NCI-H2227 (cell line): ENCODE measurements around the gene KRTAP10-10.
A peak's percentile ranks its signal among the peaks of the same experiment; 100 is the strongest.
"Not testable (repeated sequence)": the region's sequence is repeated elsewhere in the genome, so short reads cannot be mapped to it uniquely, and the experiment has no call there.

ENCODE experiments used
- DNase-seq: peaks from one replicate; lab custom pipeline; 2025; ENCODE audit not compliant: unreplicated experiment; lab: John Stamatoyannopoulos, UW

KRTAP10-10 gene, protein sequence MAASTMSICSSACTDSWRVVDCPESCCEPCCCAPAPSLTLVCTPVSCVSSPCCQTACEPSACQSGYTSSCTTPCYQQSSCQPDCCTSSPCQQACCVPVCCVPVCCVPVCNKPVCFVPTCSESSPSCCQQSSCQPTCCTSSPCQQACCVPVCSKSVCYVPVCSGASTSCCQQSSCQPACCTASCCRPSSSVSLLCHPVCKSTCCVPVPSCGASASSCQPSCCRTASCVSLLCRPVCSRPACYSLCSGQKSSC

DNA sequence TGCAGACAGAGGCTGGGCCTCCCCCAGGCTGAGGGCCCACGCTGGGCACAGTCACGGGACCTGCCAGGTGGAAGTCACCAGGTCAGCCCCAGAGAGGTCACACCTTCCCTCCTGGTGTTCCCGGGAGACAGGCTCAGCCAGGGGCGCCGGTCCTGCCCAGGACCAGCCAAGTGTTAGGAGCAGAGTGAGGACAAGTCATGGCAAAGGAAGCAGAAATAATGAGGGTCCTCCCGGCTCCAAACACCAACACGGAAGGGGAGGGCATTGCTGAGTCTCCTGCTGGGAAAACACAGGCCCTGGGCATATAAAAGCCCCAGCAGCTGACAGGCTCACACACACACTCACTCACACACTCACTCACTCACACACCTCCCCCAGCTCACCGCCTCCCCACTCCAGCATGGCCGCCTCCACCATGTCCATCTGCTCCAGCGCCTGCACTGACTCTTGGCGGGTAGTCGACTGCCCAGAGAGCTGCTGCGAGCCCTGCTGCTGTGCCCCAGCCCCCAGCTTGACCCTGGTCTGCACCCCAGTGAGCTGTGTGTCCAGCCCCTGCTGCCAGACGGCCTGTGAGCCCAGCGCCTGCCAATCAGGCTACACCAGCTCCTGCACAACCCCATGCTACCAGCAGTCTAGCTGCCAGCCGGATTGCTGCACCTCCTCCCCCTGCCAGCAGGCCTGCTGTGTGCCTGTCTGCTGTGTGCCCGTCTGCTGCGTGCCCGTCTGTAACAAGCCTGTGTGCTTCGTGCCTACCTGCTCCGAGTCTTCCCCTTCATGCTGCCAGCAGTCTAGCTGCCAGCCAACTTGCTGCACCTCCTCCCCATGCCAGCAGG is at the start of gene KRTAP10-10:
TSS of gene KRTAP10-10 (plus strand) at position 339 of the 833 bp plus-strand sequence. CDS start at position 401, 62 bp downstream.
- peak; percentile 66 for DNase-seq

DNA sequence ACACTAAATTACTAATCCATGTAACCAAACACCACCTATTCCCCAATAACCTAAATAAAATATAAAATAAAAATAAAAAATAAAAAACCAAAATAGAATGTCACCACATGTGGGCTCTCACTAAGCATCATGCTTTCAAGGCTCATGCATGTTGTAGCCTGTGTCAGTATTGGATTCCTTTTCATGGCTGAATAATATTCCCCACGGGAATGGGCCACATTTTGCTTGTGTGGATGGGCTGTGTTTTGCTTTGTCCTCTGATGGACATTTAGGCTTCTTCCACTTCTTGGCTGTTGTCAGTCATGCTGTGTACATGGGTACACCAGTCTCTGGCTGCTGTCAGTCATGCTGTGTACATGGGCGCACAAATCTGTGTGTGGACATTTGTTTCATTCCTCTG is 48.1 kb upstream of the KRTAP10-10 start:
- no peak for DNase-seq

DNA sequence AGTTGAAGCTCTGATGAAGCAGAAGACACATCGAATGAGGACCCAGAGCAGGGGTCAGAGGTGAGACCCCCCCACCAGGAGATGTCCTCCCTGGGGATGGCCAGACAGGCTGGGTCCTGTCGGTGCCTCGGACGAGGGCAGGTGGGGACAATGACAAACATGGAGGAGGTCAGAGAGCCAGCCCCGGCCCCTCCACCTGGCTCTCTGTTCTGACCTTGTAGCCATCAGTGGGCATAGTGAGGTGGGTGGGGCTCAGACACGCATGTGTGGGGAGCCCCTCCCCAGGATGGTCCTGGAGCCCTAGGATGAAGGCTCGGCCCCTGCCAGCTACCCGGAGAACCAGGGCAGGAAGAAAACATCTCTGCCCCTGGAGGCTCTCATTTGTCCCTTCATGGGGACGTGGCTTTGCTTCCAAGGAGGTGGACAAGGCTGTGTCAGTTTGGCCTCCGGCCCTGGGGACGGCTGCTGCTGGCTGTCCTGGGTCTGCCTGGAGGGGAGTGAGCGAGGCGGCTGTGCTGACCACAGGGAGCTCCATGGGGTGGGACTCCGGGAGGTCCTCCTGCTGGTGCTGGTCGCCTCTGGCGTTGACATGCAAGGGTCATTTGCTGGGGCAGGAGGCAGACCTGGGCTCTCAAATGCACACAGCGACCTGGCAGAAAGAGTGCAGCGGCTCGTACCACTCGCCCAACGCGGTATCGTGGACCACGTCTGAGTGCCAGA is 47.4 kb upstream of the KRTAP10-10 start:
- no peak for DNase-seq

DNA sequence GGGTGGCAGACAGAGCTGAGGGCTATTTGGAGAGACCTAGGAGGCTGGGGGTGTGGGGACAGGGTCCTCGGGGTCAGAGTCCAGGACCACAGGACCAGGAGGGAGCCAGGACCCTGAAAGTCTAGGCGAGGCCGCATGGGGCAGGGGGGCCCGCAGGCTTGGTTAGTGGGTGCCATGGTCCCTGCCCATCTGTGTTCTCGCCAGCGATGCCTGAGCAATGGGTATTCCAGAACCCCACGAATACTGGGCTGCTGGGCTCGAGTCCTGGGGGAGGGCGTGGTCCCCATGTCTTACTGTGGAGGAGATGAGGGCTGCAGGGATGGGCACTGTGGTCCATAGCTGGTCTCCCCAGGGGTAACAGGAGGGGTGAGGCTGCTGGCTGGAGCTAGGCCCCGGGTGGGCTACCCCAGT is 46.8 kb upstream of the KRTAP10-10 start:
- no peak for DNase-seq

DNA sequence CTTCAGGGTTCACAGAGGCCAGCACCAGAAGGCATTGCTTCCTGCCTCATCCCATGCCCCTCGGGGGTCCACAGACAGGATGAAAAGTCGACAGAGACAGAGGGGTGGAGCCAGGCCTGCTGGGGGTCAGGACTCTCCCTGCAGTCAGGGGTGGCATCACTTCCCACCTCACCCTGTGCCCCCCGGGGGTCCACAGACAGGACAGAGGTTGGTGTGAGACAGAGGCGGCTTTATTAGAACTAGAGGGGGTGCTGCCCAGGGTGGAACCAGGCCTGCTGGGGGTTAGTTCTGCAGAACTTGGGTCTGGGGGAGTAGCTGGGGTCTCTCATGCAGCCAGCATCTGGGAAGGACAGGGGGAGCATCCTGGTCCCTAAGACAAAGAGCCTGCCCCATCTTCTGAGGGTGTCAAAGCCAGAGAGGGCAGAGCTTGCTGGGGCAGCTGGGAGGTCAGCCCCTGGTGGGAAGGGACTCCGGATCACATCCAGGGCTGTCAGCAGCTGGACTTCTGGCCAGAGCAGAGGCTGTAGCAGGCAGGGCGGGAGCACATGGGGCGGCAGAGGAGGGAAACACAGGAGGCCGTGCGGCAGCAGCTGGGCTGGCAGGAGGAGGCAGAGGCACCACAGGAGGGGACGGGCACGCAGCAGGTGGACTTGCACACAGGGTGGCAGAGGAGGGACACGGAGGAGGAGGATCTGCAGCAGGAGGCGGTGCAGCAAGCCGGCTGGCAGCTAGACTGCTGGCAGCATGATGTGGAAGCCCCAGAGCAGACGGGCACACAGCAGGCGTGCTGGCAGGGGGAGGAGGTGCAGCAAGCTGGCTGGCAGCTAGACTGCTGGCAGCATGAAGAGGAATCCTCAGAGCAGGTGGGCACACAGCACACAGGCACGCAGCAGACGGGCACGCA is 46.0 kb upstream of the KRTAP10-10 start:
- DNase-seq = not testable (repeated sequence)

DNA sequence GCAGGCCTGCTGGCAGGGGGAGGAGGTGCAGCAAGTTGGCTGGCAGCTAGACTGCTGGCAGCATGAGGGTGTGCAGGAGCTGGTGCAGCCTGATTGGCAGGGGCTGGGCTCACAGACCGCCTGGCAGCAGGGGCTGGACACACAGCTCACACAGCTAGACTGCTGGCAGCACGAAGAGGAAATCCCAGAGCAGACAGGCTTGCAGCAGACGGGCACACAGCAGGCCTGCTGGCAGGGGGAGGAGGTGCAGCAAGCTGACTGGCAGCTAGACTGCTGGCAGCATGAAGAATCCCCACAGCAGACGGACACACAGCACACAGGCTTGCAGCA is 45.4 kb upstream of the KRTAP10-10 start:
- not testable (repeated sequence) for DNase-seq

DNA sequence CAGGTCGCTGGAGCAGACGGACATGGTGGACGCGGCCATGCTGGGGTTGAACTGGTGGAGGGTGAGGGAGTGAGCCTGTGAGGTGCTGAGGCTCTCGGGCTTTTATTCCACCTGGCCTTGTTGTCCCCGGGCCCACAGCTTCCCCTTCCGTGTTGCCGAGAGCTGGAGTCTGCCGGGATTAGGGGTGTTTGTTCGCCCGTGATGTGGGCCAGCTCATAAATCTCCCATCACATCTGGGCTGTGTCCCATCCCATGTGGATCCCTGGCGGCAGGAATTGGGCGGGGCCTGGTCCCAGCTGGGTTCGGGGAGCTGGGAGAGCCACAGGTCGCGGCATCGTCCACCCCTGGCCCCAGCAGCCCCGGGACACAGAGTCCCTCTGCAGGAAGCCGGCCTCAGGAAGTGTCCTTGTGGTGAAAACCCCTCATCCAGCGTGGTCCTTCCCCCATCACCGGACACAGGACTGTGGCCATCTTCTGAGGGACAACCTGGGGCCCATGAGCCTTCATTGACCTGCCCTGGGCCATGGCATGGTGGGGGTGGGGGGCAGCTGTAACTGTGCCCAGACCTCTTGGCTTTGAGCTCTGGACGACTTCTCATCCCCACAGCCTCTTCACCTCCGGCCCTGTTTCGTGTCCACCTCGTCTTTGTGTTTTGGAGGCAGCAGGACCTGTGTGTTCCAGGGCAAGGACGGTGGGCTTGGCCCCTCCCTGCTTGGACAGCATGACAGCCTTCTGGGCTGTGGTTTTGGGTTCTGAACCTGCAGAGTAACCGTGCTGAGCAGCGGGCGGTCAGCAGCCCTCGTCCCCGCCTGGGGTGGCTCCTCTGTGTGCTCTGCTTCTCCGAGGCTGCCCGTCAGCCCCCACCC is 44.5 kb upstream of the KRTAP10-10 start, which contains the start of gene KRTAP10-6:
TSS of gene KRTAP10-6 (minus strand) at position 60 of the 866 bp plus-strand sequence. CDS start at position 39, 21 bp downstream.
- no peak for DNase-seq

DNA sequence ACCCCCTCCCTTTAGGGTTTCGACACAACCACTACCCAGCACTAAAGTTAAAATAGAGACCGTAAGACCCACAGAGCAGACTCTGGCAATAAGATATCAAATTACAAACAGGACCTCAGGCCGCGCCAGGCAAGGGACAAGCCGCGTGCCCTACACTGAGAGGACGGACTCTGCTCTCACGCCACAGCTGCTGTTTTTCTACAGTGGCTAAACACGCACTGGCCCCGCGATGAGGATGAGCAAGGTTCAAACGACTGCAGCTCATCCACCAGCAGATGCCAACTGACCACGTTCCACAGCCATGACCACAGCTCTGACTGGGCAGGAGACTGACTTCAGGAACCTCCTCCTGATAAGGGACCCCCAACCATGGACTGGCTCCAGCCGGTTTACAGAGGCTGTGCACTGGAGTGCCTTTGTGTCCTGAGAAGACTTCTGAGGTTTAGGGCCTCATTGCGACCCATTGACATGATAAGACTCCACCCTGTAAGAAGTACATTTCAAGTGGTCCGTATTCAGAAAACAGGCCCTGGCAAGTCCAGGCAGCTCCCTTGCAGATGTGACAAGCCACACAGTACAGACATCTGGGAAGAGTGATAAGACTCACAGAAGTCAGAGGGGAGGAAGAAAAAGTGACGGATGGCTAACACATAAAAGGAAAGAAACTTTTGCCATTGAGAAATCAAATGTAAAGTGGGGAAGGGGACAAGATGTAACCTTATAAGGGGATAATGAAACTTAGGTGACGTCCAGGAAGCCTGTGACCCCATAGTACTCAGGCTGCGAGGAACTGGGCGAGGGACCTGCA is 43.4 kb upstream of the KRTAP10-10 start:
- no peak for DNase-seq

DNA sequence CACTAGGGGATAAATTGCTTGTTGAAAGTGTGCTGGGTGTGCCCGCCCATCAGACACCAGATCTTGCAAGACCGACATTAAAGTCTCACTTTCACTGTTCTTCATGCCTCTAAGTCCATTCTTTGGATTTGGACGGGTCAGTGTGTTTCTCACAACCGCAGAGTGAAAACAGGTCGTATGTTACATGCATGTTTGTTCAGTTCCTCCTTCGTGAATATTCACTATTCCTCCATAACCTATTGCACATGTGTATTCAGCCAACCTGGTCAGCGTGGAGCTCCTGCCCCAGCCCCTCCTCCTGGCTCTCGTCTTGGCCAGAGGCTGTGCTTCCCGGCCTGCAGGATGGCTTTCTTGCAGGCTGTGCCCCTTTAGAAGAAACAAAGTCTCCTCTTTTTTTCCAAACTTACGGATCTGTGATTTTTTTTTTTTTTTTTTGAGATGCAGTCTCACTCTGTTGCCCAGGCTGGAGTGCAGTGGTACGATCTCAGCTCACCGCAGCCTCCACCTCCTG is 42.7 kb upstream of the KRTAP10-10 start:
- DNase-seq = no peak

DNA sequence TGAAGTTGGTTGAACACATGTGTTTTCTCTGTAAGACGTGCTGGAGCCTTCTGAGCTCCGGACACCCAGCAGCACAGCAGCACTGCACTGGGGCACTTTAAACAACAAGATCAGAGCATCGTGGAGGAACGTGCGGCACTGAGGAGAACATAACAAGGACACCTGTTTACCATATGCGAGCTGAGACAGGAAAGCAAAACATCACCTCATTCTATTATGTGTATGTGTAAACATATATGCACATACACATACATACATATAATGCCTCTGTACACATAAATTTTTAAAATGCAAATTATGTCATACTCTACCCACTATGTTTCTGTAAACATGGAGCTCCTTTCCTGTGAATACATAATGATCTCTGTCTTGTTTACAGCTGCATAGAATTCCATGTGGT is 41.6 kb upstream of the KRTAP10-10 start:
- no peak for DNase-seq

DNA sequence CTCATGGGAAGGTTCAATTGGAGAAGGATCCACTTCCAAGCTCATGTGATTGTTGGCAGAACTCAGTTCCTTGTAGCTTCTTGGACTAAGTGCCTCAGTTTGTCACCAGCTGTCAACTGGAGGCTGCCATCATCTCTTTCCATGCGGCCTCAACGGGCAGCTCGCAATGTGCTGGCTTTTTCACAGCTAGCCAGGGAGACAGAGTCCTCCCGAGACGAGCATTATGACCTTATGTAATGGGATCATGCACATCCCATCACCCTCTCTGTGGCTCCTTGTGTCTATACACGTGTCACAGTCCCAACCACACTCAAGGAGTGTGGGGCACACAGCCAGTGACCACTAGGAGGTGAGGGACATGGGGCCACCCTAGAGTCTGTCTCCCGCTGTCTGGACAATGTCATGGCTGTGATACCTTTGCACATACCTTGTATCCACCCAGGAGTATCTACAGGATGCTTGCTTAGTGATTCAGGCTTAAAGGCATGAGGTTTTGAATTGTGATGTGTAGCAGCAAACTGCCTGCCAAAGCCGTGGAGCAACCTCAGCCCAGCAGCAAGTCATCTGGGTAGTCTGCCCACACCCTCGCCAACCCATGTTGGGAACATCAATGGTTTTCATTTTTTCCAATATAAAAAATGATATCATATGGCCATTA is 41.0 kb upstream of the KRTAP10-10 start:
- no peak for DNase-seq

DNA sequence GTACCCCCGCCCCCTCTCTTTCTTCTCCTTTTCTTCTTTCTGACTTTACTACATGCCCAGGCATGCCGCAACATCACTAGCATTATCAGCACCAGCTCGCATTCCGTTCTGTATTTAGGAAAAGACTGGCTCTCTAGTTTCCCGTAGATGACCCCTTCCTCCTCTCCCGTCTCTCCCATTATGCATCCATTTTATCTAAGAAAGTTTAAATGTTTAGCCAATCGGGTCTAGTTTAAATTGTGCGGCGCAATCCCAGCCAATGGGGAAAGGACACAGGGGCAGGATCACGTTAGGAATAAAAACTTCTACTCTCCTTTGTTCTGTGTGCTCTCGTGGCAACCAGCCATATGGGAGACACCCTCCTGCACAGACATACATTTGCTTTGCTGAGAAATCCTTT is 39.1 kb upstream of the KRTAP10-10 start:
- peak; percentile 43 for DNase-seq

DNA sequence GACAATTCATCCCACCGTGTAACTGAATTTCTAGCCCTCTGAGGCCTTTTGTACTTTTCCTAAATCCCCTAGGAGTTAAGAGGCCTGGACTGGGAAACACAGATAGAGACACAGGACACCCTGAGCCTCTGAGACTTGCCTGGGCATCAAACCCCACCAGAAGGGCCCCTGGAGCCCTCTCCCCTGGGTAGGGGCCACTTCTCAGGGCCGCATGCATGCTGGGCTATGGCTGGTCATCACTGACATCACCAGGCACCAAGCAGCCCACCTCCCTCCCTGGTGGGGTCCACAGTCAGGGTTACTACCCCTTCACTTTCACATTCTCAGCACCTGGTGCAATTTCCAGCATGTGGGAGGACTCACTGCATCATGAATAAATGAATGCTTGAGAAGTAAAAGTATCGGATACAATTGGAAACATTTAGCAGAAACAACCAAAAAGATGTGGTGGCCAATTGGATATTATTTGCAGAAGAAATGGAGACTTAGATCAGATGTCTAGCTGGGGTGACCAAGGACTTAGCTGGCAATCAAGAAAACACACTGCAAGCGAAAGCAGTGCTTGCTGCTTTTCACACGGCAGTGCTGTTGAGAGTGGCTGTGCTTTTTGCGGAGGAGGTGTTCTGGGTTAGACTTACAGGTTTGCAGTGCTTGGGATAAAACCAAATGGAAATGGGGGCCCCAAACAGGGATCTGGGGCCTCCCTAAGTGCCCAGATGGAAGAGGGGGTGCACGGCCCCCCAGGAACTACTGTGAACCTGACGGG is 37.7 kb upstream of the KRTAP10-10 start:
- DNase-seq = no peak

DNA sequence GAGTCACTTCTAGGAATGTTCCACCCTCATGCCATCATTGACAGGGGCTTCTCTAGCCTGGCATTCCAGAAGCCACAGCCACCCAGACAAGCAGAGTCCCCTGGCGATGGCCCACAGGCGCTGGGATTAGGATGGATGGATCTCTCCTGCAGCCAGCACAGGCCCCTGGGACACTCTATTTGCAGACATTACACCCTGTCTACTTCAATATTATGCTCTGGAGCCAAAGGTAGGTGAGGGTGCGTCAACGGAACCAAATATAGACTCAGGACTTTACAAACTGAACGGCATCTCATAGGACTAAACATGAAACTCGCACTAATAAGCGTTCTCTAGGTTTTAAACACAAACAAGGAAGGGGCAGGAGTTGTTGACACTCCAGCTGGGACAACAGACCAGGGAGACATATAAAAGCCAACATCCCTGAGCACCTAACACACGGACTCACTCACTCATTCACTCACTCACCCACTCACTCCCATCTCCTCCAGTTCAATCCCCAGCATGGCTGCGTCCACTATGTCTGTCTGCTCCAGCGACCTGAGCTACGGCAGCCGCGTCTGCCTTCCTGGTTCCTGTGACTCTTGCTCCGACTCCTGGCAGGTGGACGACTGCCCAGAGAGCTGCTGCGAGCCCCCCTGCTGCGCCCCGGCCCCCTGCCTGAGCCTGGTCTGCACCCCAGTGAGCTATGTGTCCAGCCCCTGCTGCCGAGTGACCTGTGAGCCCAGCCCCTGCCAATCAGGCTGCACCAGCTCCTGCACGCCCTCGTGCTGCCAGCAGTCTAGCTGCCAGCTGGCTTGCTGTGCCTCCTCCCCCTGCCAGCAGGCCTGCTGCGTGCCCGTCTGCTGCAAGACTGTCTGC is 36.8 kb upstream of the KRTAP10-10 start, which contains the start of gene KRTAP10-7:
TSS of gene KRTAP10-7 (plus strand) at position 480 of the 861 bp plus-strand sequence. CDS start at position 505, 25 bp downstream.
- not testable (repeated sequence) for DNase-seq

DNA sequence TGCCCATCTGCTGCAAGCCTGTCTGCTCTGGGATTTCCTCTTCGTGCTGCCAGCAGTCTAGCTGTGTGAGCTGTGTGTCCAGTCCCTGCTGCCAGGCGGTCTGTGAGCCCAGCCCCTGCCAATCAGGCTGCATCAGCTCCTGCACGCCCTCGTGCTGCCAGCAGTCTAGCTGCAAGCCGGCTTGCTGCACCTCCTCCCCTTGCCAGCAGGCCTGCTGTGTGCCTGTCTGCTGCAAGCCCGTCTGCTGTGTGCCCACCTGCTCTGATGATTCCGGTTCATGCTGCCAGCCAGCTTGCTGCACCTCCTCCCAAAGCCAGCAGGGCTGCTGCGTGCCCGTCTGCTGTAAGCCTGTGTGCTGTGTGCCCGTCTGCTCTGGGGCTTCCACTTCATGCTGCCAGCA is 36.1 kb upstream of the KRTAP10-10 start:
- DNase-seq = peak; percentile 14
